H1 (cell line): Measurements from ENCODE around the gene TK2. TPM values are rescaled to one million over a fixed set of nuclear protein-coding genes. Genes with fewer than 3 reads are reported as not detected.

ENCODE experiments used
- CTCF ChIA-PET: fragments of 300-600 bp; sonication (Branson Sonifier 250); formaldehyde crosslinking; loops from one replicate; lab custom pipeline; 2021; ENCODE audit not compliant: partially characterized antibody; lab: Charles Lee
- POLR2A ChIA-PET: fragments of 300-600 bp; sonication (Branson Sonifier 250); formaldehyde crosslinking; loops from one replicate; lab custom pipeline; 2021; ENCODE audit warnings: inconsistent platforms; ENCODE audit not compliant: partially characterized antibody; lab: Charles Lee
- DNase-seq, 2 experiments: peaks; one replicate each; pipeline versions ENCODE4 v3.0.0 to v3.0.0-alpha.2; 2010 to 2022; ENCODE audit warnings: low spot score in 2 of 2, low read depth in 1 of 2, mixed read lengths in 1 of 2
- FAIRE-seq: peaks from 2 replicates; lab custom pipeline; 2011; peaks lifted over from hg19 to GRCh38; lab: Jason Lieb, UNC
- H2AFZ ChIP-seq: 2 replicates; pipeline ENCODE4 v1.8.1; 2012; ENCODE audit warnings: low read length, inconsistent platforms
- H2AK5ac ChIP-seq: 2 replicates; pipeline ENCODE4 v1.6.1; 2013; ENCODE audit warnings: low read depth, low read length
- H2BK120ac ChIP-seq: replicated peaks from 2 replicates; pipeline ENCODE3; 2013; ENCODE audit warnings: low read depth, low read length, inconsistent platforms
- H2BK12ac ChIP-seq: 2 replicates; pipeline ENCODE4 v1.6.1; 2013; ENCODE audit warnings: low read depth, low read length
- H2BK15ac ChIP-seq: 2 replicates; pipeline ENCODE4 v1.6.1; 2013; ENCODE audit warnings: low read length
- H2BK20ac ChIP-seq: 2 replicates; pipeline ENCODE4 v1.6.1; 2013; ENCODE audit warnings: low read length
- H2BK5ac ChIP-seq: 2 replicates; pipeline ENCODE4 v1.6.1; 2013; ENCODE audit warnings: low read depth, low read length
- H3K14ac ChIP-seq: 2 replicates; pipeline ENCODE4 v1.6.1; 2013; ENCODE audit warnings: inconsistent platforms; ENCODE audit not compliant: insufficient read length
- H3K18ac ChIP-seq: 2 replicates; pipeline ENCODE4 v1.6.1; 2013; ENCODE audit warnings: low read length; ENCODE audit errors: extremely low read depth
- H3K23ac ChIP-seq: 2 replicates; pipeline ENCODE4 v1.6.1; 2013; ENCODE audit warnings: inconsistent platforms; ENCODE audit not compliant: insufficient read length
- H3K23me2 ChIP-seq: 2 replicates; pipeline ENCODE4 v1.6.1; 2013; ENCODE audit warnings: low read depth, low read length
- H3K27ac ChIP-seq: 2 replicates; pipeline ENCODE4 v1.6.1; 2011; ENCODE audit warnings: low read depth, low read length, inconsistent platforms
- H3K27me3 ChIP-seq, 4 experiments: replicated peaks in 1 of 4; 1 replicate in 1 of 4; 2 replicates in 3 of 4; pipeline versions ENCODE4 v1.6.1 to v1.8.1; 2011 to 2013; ENCODE audit warnings: low read length in 3 of 4, mild to moderate bottlenecking in 3 of 4, inconsistent platforms in 2 of 4, mixed read lengths in 2 of 4, moderate library complexity in 1 of 4; ENCODE audit not compliant: control insufficient read depth in 3 of 4, insufficient read depth in 3 of 4; ENCODE audit errors: extremely low read depth in 1 of 4
- H3K36me3 ChIP-seq, 4 experiments: 2 replicates each; pipeline versions ENCODE4 v1.6.1 to v1.8.1; 2011 to 2013; ENCODE audit warnings: mild to moderate bottlenecking in 4 of 4, low read length in 3 of 4, moderate library complexity in 2 of 4, control low read depth in 1 of 4, inconsistent platforms in 1 of 4; ENCODE audit not compliant: insufficient read depth in 4 of 4, control insufficient read depth in 2 of 4
- H3K4ac ChIP-seq: replicated peaks from 2 replicates; pipeline ENCODE3; 2013; ENCODE audit warnings: low read length, low read depth, mixed read lengths, inconsistent platforms; ENCODE audit not compliant: insufficient read length
- H3K4me1 ChIP-seq, 4 experiments: replicated peaks in 1 of 4; 1 replicate in 1 of 4; 2 replicates in 3 of 4; pipeline versions ENCODE4 v1.6.1 to v1.8.1; 2011 to 2013; ENCODE audit warnings: low read length in 3 of 4, inconsistent platforms in 2 of 4, mixed read lengths in 1 of 4; ENCODE audit not compliant: insufficient read depth in 4 of 4, control insufficient read depth in 3 of 4
- H3K4me2 ChIP-seq, 2 experiments: 2 replicates each; pipeline versions ENCODE4 v1.6.1 to v1.8.1; 2011 to 2013; ENCODE audit warnings: low read depth in 2 of 2, low read length in 2 of 2, control low read depth in 1 of 2, inconsistent platforms in 1 of 2, mild to moderate bottlenecking in 1 of 2; ENCODE audit not compliant: insufficient read depth in 1 of 2
- H3K4me3 ChIP-seq, 4 experiments: fragments of 200-600, 300-600 bp in 1 of 4; sonication (generic), shearing (Covaris generic), sonication (Bioruptor Twin) in 1 of 4; 2 replicates each; pipeline versions ENCODE4 v1.5.1 to v1.8.1; 2011 to 2016; ENCODE audit warnings: low read length in 4 of 4, low read depth in 3 of 4, control low read depth in 2 of 4, inconsistent platforms in 2 of 4, mild to moderate bottlenecking in 2 of 4, mixed read lengths in 1 of 4, moderate library complexity in 1 of 4; ENCODE audit not compliant: insufficient read depth in 2 of 4; ENCODE audit errors: extremely low read depth in 1 of 4
- H3K56ac ChIP-seq: replicated peaks from 2 replicates; pipeline ENCODE3; 2013; ENCODE audit warnings: low read depth, mild to moderate bottlenecking, mixed read lengths, low read length, inconsistent platforms; ENCODE audit not compliant: insufficient read length
- H3K79me1 ChIP-seq: 2 replicates; pipeline ENCODE4 v1.6.1; 2013; ENCODE audit warnings: low read depth, low read length, control low read depth
- H3K79me2 ChIP-seq, 2 experiments: 2 replicates each; pipeline versions ENCODE4 v1.6.1 to v1.8.1; 2012 to 2013; ENCODE audit warnings: low read length in 2 of 2, mild to moderate bottlenecking in 2 of 2, inconsistent platforms in 1 of 2; ENCODE audit not compliant: insufficient read depth in 2 of 2, control insufficient read depth in 1 of 2
- H3K9ac ChIP-seq, 4 experiments: replicated peaks in 1 of 4; 1 replicate in 1 of 4; 2 replicates in 3 of 4; pipeline versions ENCODE4 v1.6.1 to v1.8.1; 2011 to 2013; ENCODE audit warnings: low read depth in 3 of 4, low read length in 3 of 4, control low read depth in 2 of 4, mild to moderate bottlenecking in 2 of 4, moderate library complexity in 2 of 4, inconsistent platforms in 1 of 4; ENCODE audit errors: extremely low read depth in 1 of 4
- H3K9me3 ChIP-seq, 2 experiments: 2 replicates each; pipeline versions ENCODE4 v1.6.1 to v1.8.1; 2012 to 2013; ENCODE audit warnings: mild to moderate bottlenecking in 2 of 2, moderate library complexity in 2 of 2, control low read depth in 1 of 2, inconsistent platforms in 1 of 2, low read depth in 1 of 2, low read length in 1 of 2, mixed read lengths in 1 of 2; ENCODE audit not compliant: insufficient read depth in 2 of 2
- H4K20me1 ChIP-seq, 2 experiments: replicated peaks in 1 of 2; 2 replicates each; pipeline versions ENCODE3 to v1.8.1; 2011 to 2013; ENCODE audit warnings: inconsistent platforms in 2 of 2, low read length in 2 of 2, mild to moderate bottlenecking in 1 of 2; ENCODE audit not compliant: insufficient read depth in 2 of 2, control insufficient read depth in 1 of 2
- H4K5ac ChIP-seq: 2 replicates; pipeline ENCODE4 v1.6.1; 2013; ENCODE audit warnings: low read length, low read depth, mixed read lengths, inconsistent platforms; ENCODE audit not compliant: insufficient read length
- H4K8ac ChIP-seq: 2 replicates; pipeline ENCODE4 v1.8.0; 2013; ENCODE audit warnings: mild to moderate bottlenecking, moderate library complexity, low read length, inconsistent platforms; ENCODE audit not compliant: insufficient read depth; ENCODE audit errors: extremely low read depth
- H4K91ac ChIP-seq: replicated peaks from 2 replicates; pipeline ENCODE3; 2013; ENCODE audit warnings: low read length, mixed read lengths, inconsistent platforms; ENCODE audit not compliant: insufficient read length
- EP300 ChIP-seq, 2 experiments: IDR thresholded peaks; 1 replicate in 1 of 2; 2 replicates in 1 of 2; pipeline ENCODE4 v1.6.1; 2011 to 2012; ENCODE audit warnings: low read depth in 2 of 2, low read length in 2 of 2, mild to moderate bottlenecking in 2 of 2, borderline replicate concordance in 1 of 2, inconsistent platforms in 1 of 2, moderate library complexity in 1 of 2
- EZH2 ChIP-seq: fragments of 200-600 bp; sonication (generic); IDR thresholded peaks from 2 replicates; pipeline ENCODE4 v1.7.1; 2012; ENCODE audit warnings: low read depth, mild to moderate bottlenecking, moderate library complexity, low read length, inconsistent platforms; ENCODE audit not compliant: severe bottlenecking
- NRF1 ChIP-seq: IDR thresholded peaks from 2 replicates; pipeline ENCODE4 v1.6.1; 2011; ENCODE audit warnings: mild to moderate bottlenecking, low read depth, low read length, improper control_type of control experiment
- TBP ChIP-seq: IDR thresholded peaks from 2 replicates; pipeline ENCODE4 v1.6.1; 2011; ENCODE audit warnings: low read depth, low read length, improper control_type of control experiment
- WGBS, 2 experiments: shearing (Covaris generic) in 1 of 2; methylation state at CpG; one replicate each; pipeline versions ENCODE4 v1.1.6 to v1.1.7; 2013 to 2015; ENCODE audit warnings: low lambda C conversion rate in 2 of 2, mixed read lengths in 2 of 2, inconsistent platforms in 1 of 2, low coverage in 1 of 2, missing lambda C conversion rate in 1 of 2; ENCODE audit not compliant: insufficient replicate concordance in 2 of 2, insufficient coverage in 1 of 2, insufficient read length in 1 of 2; ENCODE audit errors: extremely low coverage in 1 of 2, missing lambda C conversion rate in 1 of 2; 5-methylcytosine and 5-hydroxymethylcytosine counted together
- polyA plus RNA-seq, 7 experiments: library from polyadenylated mRNA; depleted of rRNA in 3 of 7; stranded (reverse) in 5 of 7; unstranded in 2 of 7; fragments of >200 nt in 5 of 7; fragments of 200-250 nt in 2 of 7; gene quantifications; 1 replicate in 5 of 7; 2 replicates in 1 of 7; 4 replicates in 1 of 7; pipeline versions ENCODE4 v1.2.1 to v1.2.3, GENCODE V29; 2011 to 2013; ENCODE audit warnings: missing spikeins in 2 of 7, mixed read lengths in 2 of 7
- total RNA-seq: library from RNA; stranded (reverse); fragmentation: NEBNext Ultra II Directional; extraction: Animal tissue kit (Norgen Biotek cat#: 25700); gene quantifications from 2 replicates; pipeline ENCODE4 v1.2.1, GENCODE V29; 2021
- TF ChIP-seq, protein P1 (sequence below): IDR thresholded peaks from 2 replicates; pipeline ENCODE4 v1.6.1; 2011; ENCODE audit warnings: low read depth, mild to moderate bottlenecking, low read length; ENCODE audit not compliant: insufficient read depth

Gene TK2
- total and polyA plus RNA-seq, 2 of the 8 experiments (the other 6 are each of a cell fraction or from before 2014, with no cell fraction given): 2.7 to 3.6 TPM

DNA sequence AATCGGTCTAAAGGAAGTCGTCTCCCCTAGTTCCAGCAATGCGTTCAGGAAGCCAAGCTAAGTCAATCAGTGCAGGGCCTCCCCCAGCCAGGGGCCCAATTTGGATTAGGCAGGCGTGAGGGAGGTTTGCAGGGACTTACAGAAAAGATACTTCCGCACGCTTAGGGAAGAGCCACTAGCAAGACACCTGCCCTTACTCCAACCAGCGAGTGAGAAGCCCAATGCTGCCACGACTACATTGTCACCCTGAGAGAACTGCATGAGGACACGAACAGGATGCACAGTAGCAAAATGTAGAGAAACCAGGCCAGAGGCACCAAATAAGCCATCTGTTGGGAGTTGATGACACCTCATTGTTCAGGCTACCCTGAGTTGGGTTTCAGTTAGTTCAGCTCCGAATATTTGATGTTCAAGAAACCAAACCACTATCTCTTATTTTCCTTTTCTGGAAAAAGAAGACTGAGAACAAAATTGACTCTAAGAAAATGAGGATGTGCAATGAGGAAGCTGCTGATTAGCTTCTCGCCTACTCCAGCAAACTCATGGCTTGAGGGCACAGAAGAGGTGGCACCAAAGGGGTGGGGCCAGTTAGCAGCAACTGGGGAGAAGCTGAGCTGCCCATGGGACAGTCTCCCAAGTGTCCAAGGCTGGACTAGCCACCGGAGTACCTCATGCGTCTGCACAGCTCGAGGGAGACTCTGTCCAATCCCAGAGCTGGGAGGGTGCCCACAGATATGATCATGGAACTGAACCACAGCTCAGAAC is 29.3 kb downstream of the TK2 start:
- Histone ChIP-seq H2AK5ac (no peak overlapping the region), H3K36me3 (no peaks in the 10 kb centered on the region), H2BK20ac (no peak overlapping the region), H3K9me3 (no peaks in the 10 kb centered on the region), H4K8ac (no peak overlapping the region), H3K56ac (no peak overlapping the region), H3K4me1 (peaks cover 0 to 8% (median 2%) of the 10 kb centered on the region in 4 experiments; a peak in 3 of 7 replicates), H2BK5ac (no peak overlapping the region), H3K79me1 (no peaks in the 10 kb centered on the region), H4K5ac (no peak overlapping the region), H3K4me2 (no peak overlapping the region), H4K20me1 (no peaks in the 10 kb centered on the region), H2AFZ (no peak overlapping the region), H3K18ac (no peak overlapping the region), H3K79me2 (no peaks in the 10 kb centered on the region), H3K23ac (no peak overlapping the region), H3K9ac (no peak overlapping the region), H3K27ac (no peak overlapping the region), H2BK15ac (no peak overlapping the region), H3K27me3 (no peaks in the 10 kb centered on the region), H3K4ac (no peak overlapping the region), H2BK12ac (no peak overlapping the region), H3K4me3 (no peak overlapping the region), H2BK120ac (no peak overlapping the region), H4K91ac (no peak overlapping the region), H3K23me2 (no peaks in the 10 kb centered on the region), H3K14ac (no peak overlapping the region)
- ChIA-PET CTCF (interaction anchor here (0.6 to 3.0 kb wide), 11 partner anchors 9 to 175 kb away, joined by 3 to 19 read pairs (median 3); partner anchors contain the start of gene TK2), POLR2A (interaction anchor here (1.9 to 2.3 kb wide), 3 partner anchors 9 to 32 kb away, joined by 4 to 8 read pairs (median 4); partner anchors contain the start of gene CKLF)
- FAIRE-seq: no peak
- DNase-seq: no peak
- WGBS, 2 experiments: 79% methylated on average over 14 of the region's 14 CpGs; no CpG with 5 or more reads in 1 of the 2 experiments
- no peak for TF ChIP-seq EZH2
- TF ChIP-seq, protein P1, sequence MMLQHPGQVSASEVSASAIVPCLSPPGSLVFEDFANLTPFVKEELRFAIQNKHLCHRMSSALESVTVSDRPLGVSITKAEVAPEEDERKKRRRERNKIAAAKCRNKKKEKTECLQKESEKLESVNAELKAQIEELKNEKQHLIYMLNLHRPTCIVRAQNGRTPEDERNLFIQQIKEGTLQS: no peak
- TF ChIP-seq EP300 (IDR thresholded peaks at IDR 0.05; ENCODE audit: borderline replicate concordance in 1 of 2, low read depth in 2 of 2, low read length in 2 of 2): no peak
- no peak for TF ChIP-seq TBP
- TF ChIP-seq NRF1: no peak
